ENCODE measurements around the gene SRRT.

SRRT gene

GRCh38 chr7:100882201-100882600 is 7.3 kb downstream of the SRRT start:
- FAIRE-seq = no peak
- TF ChIP-seq CTCF (IDR thresholded peaks at IDR 0.05; ENCODE audit: insufficient read depth, missing control alignments) = no peak
- no peak for DNase-seq (ENCODE audit: insufficient read length, low spot score)

GRCh38 chr7:100882785-100883526 is 8.1 kb downstream of the SRRT start:
- no peak for FAIRE-seq
- DNase-seq (ENCODE audit: insufficient read length, low spot score) = no peak
- TF ChIP-seq CTCF (IDR thresholded peaks at IDR 0.05; ENCODE audit: insufficient read depth, missing control alignments) = no peak

- no peak for FAIRE-seq
- no peak for DNase-seq (ENCODE audit: insufficient read length, low spot score)
- no peak for TF ChIP-seq CTCF (IDR thresholded peaks at IDR 0.05; ENCODE audit: insufficient read depth, missing control alignments)
Observed at GRCh38 chr7:100884736-100885439, 10.0 kb downstream of the SRRT start.

- FAIRE-seq (no peak), DNase-seq (ENCODE audit: insufficient read length, low spot score) (no peak)
- no peak for TF ChIP-seq CTCF (IDR thresholded peaks at IDR 0.05; ENCODE audit: insufficient read depth, missing control alignments)
Observed at GRCh38 chr7:100885440-100886141, 10.7 kb downstream of the SRRT start.

- no peak for TF ChIP-seq CTCF (IDR thresholded peaks at IDR 0.05; ENCODE audit: insufficient read depth, missing control alignments)
- DNase-seq (ENCODE audit: insufficient read length, low spot score) (no peak), FAIRE-seq (no peak)
Observed at GRCh38 chr7:100886142-100886935, 11.4 kb downstream of the SRRT start.

GRCh38 chr7:100886936-100887515 is 12.1 kb downstream of the SRRT start:
- no peak for TF ChIP-seq CTCF (IDR thresholded peaks at IDR 0.05; ENCODE audit: insufficient read depth, missing control alignments)
- FAIRE-seq (no peak), DNase-seq (ENCODE audit: insufficient read length, low spot score) (no peak)

Data from D721Med (cell line).